ENCODE measurements around the gene MTM1. TPM values are rescaled to one million over a fixed set of nuclear protein-coding genes. Genes with fewer than 3 reads are reported as not detected.
A peak's percentile ranks its signal among the peaks of the same experiment; 100 is the strongest.

MTM1 gene
- polyA plus RNA-seq, 1 donor from 2014 or later = 15.0 TPM

DNA sequence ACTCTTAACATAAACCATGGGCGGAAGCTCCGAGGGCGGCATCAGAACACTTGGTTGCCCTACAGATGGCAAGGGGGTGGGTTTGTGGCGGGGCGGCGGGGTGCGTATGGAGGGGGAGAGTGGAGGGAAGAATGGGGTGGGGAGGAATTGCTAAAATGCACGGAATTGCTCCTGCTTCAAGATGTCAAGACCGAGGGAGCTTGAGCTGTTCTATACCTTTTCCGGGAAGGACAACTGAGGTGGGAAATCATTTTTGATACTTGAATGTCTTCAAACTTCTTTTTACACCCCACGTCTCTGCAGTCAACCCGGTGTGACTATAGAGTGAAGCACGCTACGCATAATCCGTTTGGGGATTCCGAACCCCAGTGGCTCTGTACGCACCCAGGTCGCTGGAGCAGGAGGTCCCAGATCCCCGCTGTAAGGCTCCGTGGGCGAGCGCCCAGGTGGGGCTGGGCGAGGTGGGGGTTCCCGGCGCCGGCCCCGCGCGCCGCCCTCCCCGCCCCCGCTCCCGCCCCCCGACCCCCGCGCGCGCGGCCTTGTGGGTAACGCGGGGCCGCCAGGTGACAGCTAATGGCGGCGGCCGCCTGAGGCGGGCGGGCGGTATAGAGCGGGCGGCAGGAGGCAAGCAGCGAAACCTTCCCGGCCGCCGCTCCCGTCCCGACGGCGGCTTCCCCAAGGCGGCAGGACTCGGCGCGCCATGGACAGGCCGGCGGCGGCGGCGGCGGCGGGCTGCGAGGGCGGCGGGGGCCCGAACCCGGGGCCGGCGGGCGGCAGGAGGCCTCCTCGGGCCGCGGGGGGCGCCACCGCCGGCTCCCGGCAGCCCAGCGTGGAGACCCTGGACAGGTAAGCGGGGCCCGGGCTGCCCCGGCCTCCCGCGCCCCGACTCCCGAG lies 124.7 kb downstream of the MTM1 start, which contains the start of gene MTMR1:
MTMR1 (plus strand) TSS at position 566 of the 894 bp plus-strand sequence; CDS start at position 701, 135 bp downstream.
- Mint-ChIP-seq H3K4me1 (peaks cover 22 to 43% (median 29%) of the 10 kb centered on the region in 3 donors), H3K27me3 (peaks cover 1% of the 10 kb centered on the region)

DNA sequence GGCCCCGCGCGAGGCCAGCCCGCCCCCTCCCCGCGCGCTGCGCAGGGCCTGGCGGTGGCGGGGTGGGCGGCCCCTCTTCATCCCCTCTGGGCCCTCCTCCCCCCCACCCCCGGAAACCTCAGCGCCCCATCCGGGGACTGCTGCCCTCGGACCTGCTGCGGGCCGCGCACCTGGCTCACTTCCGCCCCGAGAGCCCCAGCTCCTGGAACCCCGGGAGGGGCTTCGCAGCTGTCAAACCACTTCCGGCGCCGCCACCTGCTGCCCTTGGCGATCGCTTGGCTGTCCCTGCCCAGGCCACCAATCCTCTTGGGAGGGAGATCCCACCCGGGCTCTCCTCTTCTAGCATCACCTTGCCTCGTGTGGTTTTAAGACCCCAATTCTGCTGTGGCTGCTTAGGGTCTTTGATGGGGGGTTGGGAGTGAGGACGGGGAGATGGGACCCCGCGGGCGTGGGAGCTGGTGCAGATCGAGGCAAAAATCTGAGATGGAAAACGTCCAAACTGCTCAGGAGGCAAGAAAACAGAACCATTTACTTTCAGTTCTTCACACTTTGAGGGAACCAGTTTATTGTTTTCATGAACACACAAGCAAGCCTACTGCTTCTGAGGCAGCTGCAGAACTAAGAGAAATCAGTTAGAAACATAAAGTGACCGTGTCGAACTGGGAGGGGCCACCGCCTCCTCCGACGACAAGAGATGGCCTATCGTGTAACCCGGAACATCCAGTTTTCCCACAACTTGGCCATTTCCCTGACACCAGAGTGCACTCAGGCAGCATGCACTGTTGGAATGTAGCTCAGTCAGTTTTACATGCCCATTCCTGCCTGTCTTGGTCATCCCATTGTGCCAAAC lies 125.5 kb downstream of the MTM1 start:
- Mint-ChIP-seq H3K27ac (peak overlapping the region; percentile 99), H3K9me3 (no peaks in the 10 kb centered on the region)

More for the DNA sequence above, 124.7 kb downstream of the MTM1 start, which contains the start of gene MTMR1:
- Mint-ChIP-seq H3K36me3 (no peaks in the 10 kb centered on the region), H3K9me3 (no peaks in the 10 kb centered on the region), H3K27ac (peak within 1 kb of the TSS; percentile 99), H3K4me3 (peak within 1 kb of the TSS; percentile 91 to 97 (median 95))

DNA sequence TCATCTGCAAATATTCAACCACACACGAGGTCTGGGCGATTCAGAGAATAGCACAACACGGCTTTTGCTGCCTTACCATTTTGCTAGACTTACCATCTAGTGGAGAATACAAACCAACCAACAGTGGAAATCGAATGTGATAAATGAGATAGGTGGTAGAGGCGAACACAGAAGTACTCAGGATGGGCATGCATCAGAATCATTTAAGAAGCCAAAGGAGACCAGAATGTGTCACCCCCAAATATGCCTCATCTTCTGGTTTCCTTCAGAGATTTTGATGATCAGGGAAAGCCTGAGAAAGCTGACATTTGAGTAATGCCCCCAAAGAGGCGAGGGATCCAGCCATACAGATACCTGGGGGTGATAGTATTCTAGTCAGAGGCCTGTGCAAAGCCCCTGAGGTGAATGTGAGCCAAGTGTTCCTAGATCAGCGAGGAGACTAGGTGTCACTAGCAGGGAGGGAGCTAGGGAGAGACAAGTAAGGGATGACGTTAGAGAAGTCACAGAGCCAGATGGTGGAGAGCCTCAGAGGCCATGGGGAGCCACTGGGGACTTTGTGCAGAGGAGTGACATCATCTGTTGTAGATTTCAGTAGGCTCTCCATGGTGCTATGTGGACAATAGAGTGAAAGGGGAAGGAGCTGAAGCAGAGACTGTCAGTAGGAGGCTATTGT lies 126.5 kb downstream of the MTM1 start:
- H3K9me3 Mint-ChIP-seq = no peaks in the 10 kb centered on the region
- peak overlapping the region; percentile 91 to 99 (median 97) for H3K27ac Mint-ChIP-seq
- H3K36me3 Mint-ChIP-seq = no peaks in the 10 kb centered on the region
- peaks cover 23 to 35% (median 25%) of the 10 kb centered on the region in 3 donors for H3K4me1 Mint-ChIP-seq
- H3K27me3 Mint-ChIP-seq = no peaks in the 10 kb centered on the region
- peak overlapping the region; percentile 35 to 93 (median 84) for H3K4me3 Mint-ChIP-seq

More for the DNA sequence above, 125.5 kb downstream of the MTM1 start:
- peaks cover 22 to 36% (median 28%) of the 10 kb centered on the region in 3 donors for H3K4me1 Mint-ChIP-seq
- no peaks in the 10 kb centered on the region for H3K27me3 Mint-ChIP-seq
- no peaks in the 10 kb centered on the region for H3K36me3 Mint-ChIP-seq
- peak overlapping the region; percentile 91 to 97 (median 95) for H3K4me3 Mint-ChIP-seq

DNA sequence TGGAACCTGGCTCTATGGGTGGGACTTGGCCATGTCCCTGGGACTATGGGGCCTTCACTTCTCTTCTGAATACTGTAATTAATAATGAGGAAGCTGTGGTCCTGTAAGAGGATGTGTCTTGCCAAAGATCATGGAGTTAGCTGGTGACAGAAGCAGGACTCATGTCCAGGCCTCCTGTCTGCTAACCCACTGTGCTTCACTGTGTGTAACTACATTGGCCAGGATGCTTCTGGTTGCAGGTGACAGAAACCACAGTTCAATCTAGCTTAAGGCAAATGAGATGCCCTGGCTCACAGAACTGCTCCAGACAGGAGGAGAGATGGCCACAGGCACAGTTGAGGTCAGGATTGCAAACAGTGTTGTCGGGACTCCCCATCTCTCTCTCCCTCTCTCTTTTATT lies 127.9 kb downstream of the MTM1 start:
- no peaks in the 10 kb centered on the region for H3K9me3 Mint-ChIP-seq
- H3K4me1 Mint-ChIP-seq = peaks cover 28 to 42% (median 30%) of the 10 kb centered on the region in 3 donors
- peak overlapping the region; percentile 63 to 99 (median 97) for H3K27ac Mint-ChIP-seq
- H3K27me3 Mint-ChIP-seq = no peaks in the 10 kb centered on the region
- no peaks in the 10 kb centered on the region for H3K36me3 Mint-ChIP-seq
- peak overlapping the region; percentile 34 to 93 (median 85) for H3K4me3 Mint-ChIP-seq

DNA sequence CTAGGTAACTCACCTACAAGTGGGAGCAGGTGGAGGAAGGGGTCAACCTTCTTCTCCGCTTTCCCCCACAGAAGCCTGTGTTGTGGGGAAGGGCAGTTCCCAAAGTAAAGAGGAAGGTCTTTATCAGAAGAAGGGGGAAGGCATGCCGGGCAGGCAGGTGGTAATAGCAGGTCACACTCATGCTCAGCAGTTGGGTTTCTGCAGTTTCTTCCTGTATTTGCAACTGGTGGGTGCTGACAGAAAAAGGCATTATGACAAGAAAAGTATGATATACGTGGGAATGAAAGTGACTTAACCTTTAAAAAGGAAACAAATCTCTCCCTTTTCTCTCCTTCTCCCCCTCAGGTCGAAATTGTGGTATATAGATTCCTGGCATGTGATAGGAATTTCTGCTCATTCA lies 128.4 kb downstream of the MTM1 start:
- Mint-ChIP-seq H3K4me3 (peak overlapping the region; percentile 21 to 93 (median 85)), H3K4me1 (peaks cover 28 to 41% (median 33%) of the 10 kb centered on the region in 3 donors), H3K27ac (peak overlapping the region in 2 of 3 donors; percentile 24 to 99), H3K27me3 (no peaks in the 10 kb centered on the region), H3K9me3 (no peaks in the 10 kb centered on the region), H3K36me3 (no peaks in the 10 kb centered on the region)

DNA sequence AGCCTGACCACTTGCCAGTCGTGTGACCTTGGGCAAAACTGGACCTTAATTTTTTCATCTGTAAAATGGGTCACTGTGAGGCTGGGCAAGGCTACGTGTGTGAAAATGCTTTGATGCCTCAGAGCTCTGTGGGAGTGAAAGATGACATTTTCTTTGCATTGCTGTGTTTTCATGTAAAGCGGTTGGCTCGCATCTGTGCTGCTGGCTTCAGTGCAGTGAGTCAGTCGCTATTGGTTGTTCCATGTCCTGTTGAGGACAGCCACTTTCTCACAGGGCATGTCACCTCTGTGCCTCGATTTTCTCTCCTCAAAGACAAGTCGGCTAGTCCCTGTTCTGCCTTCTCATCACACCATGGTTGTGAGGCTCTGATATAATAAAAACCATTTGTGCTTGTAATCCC lies 129.2 kb downstream of the MTM1 start:
- peak overlapping the region in 2 of 3 donors; percentile 24 to 71 for H3K27ac Mint-ChIP-seq
- H3K4me3 Mint-ChIP-seq = peak overlapping the region in 1 of 4 donors; percentile 68
- no peaks in the 10 kb centered on the region for H3K9me3 Mint-ChIP-seq
- no peaks in the 10 kb centered on the region for H3K27me3 Mint-ChIP-seq
- no peaks in the 10 kb centered on the region for H3K36me3 Mint-ChIP-seq
- H3K4me1 Mint-ChIP-seq = peaks cover 24 to 34% (median 33%) of the 10 kb centered on the region in 3 donors

DNA sequence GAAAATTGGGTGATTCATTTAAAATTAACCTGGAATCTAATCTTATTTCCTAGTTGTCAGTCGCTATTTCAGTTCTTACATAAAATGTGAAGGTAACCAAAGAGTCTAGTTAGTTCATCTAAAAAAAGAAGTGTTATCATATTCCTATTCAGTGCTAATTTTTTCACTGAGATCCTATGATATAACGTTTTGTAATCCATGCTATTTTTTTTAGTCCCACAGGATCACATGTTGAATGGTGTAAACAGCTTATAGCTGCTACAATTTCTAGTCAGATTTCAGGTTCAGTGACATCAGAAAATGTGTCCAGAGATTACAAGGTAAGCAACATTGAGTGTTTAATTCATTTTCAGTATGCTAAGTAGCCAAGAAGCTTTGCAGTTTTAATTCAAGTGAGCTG lies 130.6 kb downstream of the MTM1 start:
- Mint-ChIP-seq H3K4me1 (peaks cover 22 to 37% (median 34%) of the 10 kb centered on the region in 3 donors), H3K27ac (no peak overlapping the region), H3K9me3 (no peaks in the 10 kb centered on the region), H3K27me3 (no peaks in the 10 kb centered on the region), H3K36me3 (no peaks in the 10 kb centered on the region), H3K4me3 (no peak overlapping the region)

DNA sequence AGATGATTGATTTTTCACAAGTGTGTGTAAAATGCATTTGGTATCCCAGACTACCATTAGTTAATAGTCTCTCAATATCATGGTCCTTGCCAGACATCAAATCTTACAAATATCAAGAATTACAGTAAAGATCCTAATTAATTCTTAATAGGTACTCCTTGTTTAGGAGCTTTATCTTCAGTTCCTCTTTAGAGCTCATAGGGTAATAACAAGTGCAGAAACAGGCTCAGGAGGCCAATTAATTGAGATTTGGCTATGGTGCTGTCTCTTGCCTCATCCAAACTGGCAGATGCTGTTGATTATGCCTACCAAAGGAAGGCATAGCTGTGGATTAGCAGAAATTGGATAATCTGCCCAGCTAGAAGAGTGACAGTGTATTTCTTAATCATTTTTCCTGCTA lies 131.7 kb downstream of the MTM1 start:
- H3K36me3 Mint-ChIP-seq = no peaks in the 10 kb centered on the region
- no peaks in the 10 kb centered on the region for H3K9me3 Mint-ChIP-seq
- H3K27me3 Mint-ChIP-seq = no peaks in the 10 kb centered on the region
- peaks cover 21 to 31% (median 26%) of the 10 kb centered on the region in 3 donors for H3K4me1 Mint-ChIP-seq
- no peak overlapping the region for H3K27ac Mint-ChIP-seq
- peak overlapping the region in 1 of 4 donors; percentile 23 for H3K4me3 Mint-ChIP-seq

DNA sequence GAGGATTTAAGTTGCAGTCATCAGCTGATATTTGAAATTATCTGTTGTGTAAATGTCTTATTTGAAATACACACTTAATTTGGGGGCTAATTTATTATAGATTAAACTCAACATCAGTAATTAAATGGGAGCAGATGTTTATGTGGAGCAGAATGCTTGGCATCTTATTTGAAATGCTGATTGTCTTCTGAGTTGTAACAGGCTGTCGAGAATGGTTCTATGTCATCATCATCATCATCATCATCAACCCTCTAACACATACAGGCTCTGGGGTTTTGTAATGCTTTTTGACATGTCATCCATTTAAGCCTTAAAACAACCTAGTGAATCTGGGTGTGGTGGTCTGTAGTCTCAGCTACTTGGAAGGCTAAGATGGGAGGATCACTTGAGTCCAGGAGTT lies 133.0 kb downstream of the MTM1 start:
- Mint-ChIP-seq H3K4me1 (peaks cover 14 to 22% (median 17%) of the 10 kb centered on the region in 3 donors), H3K36me3 (no peaks in the 10 kb centered on the region), H3K4me3 (no peak overlapping the region), H3K27me3 (no peaks in the 10 kb centered on the region), H3K27ac (no peak overlapping the region), H3K9me3 (no peaks in the 10 kb centered on the region)

DNA sequence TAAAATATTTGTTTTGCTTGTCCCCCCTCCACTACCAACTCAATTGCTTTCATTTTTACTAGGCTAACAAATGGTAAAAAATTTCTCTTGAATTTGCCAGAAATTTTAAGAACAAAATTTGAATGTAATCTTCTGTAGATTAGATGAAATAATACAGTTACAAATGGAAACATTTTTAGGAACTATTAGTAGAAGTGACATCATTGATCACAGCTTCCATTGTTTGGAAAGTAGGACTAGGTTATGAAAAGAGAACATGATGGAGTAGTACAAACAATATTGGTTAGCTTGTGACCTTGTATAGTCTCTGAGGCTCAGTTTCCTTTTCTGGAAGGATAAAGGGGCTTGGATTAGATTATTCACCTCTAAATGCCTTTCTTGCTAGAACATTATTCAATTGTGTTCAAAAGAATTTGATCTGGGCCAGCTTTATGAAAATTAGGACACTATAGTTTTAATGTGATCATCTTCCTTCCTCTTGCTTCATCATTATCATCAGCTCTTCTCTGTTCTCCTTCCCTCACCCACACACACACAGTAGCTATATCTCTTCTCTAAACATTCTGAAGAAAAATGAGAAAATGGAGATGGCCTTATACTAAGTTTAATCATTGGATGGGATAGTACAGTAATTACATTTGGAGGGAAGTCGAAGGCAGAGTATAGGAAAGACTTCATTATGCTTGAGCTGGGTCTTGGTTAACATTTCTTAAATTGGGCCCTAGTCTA lies 134.7 kb downstream of the MTM1 start:
- Mint-ChIP-seq H3K27ac (no peak overlapping the region), H3K27me3 (no peaks in the 10 kb centered on the region), H3K36me3 (no peaks in the 10 kb centered on the region), H3K9me3 (no peaks in the 10 kb centered on the region), H3K4me3 (no peak overlapping the region), H3K4me1 (peaks cover 10 to 18% (median 15%) of the 10 kb centered on the region in 3 donors)

DNA sequence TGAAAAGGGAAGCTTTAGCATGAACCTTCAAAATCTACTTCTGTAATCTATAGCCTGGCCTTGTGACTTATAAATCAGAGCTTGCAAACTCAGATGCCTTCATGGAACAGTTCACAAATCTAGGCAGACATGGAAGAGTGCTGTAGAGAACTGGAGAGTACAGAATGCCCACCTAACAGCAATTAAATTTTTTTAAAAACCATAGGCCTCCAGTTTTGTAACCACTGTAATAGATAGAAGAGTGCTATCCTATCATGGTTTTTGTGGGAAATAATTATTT lies 135.2 kb downstream of the MTM1 start:
- Mint-ChIP-seq H3K4me1 (peaks cover 10 to 18% (median 15%) of the 10 kb centered on the region in 3 donors), H3K27ac (no peak overlapping the region), H3K9me3 (no peaks in the 10 kb centered on the region), H3K27me3 (no peaks in the 10 kb centered on the region), H3K4me3 (no peak overlapping the region), H3K36me3 (no peaks in the 10 kb centered on the region)

DNA sequence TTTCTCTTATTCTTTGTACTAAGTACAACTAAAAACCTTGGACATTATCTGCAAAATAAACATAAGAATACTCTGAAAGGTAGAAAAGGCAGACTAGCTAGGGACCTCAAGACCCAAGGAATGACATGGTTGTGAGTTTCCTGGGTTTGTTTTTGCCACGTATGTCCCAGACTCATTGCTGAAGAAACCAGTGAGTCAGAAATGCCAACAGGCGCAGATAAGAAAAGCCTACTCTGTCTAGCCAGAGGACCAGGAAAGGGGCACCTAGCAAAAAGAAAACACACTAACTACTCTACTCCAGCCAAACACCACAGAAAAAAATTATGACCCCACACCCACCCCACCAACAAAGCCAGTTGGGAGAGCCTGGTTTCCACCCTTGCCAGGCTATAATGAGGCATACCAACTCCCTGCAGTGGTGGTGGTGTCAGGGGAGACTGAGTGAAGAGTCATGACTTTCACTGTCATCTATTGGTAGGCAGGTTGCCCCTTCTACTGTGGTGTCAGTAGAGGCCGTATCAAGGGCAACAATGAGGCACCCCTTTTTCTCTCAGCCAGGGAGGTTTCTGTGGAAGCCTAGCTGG lies 135.7 kb downstream of the MTM1 start:
- Mint-ChIP-seq H3K36me3 (no peaks in the 10 kb centered on the region), H3K27me3 (no peaks in the 10 kb centered on the region), H3K4me3 (no peak overlapping the region), H3K9me3 (no peaks in the 10 kb centered on the region), H3K4me1 (peaks cover 10 to 18% (median 15%) of the 10 kb centered on the region in 3 donors), H3K27ac (no peak overlapping the region)

DNA sequence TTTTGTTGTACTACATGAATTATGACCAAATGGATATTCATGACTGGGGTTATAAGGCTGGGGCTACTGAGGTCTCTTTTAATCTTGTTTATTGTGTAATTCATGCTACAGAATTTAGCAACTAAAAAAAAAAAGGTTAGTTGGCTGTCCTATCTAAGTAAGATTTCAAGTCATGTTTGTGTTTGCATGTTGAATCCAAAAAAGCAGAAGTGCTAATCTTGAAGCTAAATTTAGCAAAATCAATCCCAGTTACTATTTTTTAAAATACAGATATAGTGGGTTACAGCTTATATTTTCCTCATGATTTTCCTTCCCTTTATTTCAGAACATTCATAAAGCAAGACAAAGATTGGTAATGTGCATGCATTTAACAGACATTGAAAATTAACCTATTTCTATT lies 144.2 kb downstream of the MTM1 start:
- H3K27me3 Mint-ChIP-seq = no peaks in the 10 kb centered on the region
- no peaks in the 10 kb centered on the region for H3K36me3 Mint-ChIP-seq
- H3K4me1 Mint-ChIP-seq = peaks cover 19 to 30% (median 27%) of the 10 kb centered on the region in 3 donors
- peak overlapping the region in 2 of 3 donors; percentile 8 to 10 for H3K27ac Mint-ChIP-seq
- H3K4me3 Mint-ChIP-seq = peak overlapping the region in 3 of 4 donors; percentile 5 to 55 (median 23)
- no peaks in the 10 kb centered on the region for H3K9me3 Mint-ChIP-seq

DNA sequence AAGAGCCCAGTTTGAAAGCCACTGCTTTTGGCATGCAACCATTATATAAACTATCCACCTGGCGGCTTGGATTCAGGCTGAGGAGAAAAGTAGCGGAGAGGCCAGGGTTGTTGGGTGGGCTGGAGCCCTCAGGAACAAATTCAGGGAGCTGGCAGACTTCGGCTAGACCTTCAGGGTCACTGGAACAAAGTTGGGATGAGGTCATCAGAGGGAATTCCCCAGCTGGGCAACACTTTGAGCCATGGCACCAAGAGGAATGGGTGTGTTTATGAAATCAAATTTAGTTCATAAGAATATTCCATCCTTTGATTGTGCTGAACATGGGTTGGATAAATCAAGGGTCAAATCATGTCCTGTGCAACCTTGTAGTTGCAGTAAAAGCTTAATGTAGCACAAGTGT lies 146.8 kb downstream of the MTM1 start:
- H3K27ac Mint-ChIP-seq = no peak overlapping the region
- H3K4me1 Mint-ChIP-seq = peaks cover 15 to 26% (median 25%) of the 10 kb centered on the region in 3 donors
- H3K9me3 Mint-ChIP-seq = no peaks in the 10 kb centered on the region
- no peaks in the 10 kb centered on the region for H3K27me3 Mint-ChIP-seq
- no peaks in the 10 kb centered on the region for H3K36me3 Mint-ChIP-seq
- no peak overlapping the region for H3K4me3 Mint-ChIP-seq

Measured in IgD-negative memory B cell (primary cell).